DOHH2 (cell line): ENCODE results near the gene CORO2B.

Experiments
- H3F3A ChIP-seq: fragments of 200-600 bp; sonication (generic), shearing (Covaris generic); 2 replicates; pipeline ENCODE4 v1.6.0; 2016; ENCODE audit warnings: antibody characterized with exemption, mild to moderate bottlenecking; ENCODE audit not compliant: control insufficient read depth, insufficient read depth
- H3K27ac ChIP-seq: fragments of 200-600 bp; sonication (generic); 2 replicates; pipeline ENCODE4 v1.5.1; 2014; ENCODE audit warnings: low read depth, mild to moderate bottlenecking, low read length, moderate library complexity
- H3K27me3 ChIP-seq: fragments of 200-600 bp; sonication (generic); 2 replicates; pipeline ENCODE4 v1.6.1; 2014; ENCODE audit warnings: mild to moderate bottlenecking, low read length, mixed read lengths; ENCODE audit not compliant: control insufficient read depth
- H3K36me3 ChIP-seq: fragments of 200-600 bp; sonication (generic); 2 replicates; pipeline ENCODE4 v1.6.1; 2014; ENCODE audit warnings: mild to moderate bottlenecking, low read length, moderate library complexity, mixed read lengths; ENCODE audit not compliant: control insufficient read depth
- H3K4me1 ChIP-seq: fragments of 200-600 bp; sonication (generic); 2 replicates; pipeline ENCODE4 v1.6.1; 2014; ENCODE audit warnings: mild to moderate bottlenecking, low read length, mixed read lengths; ENCODE audit not compliant: control insufficient read depth
- H3K4me2 ChIP-seq: fragments of 200-600 bp; sonication (generic); 2 replicates; pipeline ENCODE4 v1.6.0; 2014; ENCODE audit warnings: mild to moderate bottlenecking, low read length, moderate library complexity
- H3K4me3 ChIP-seq: fragments of 200-600 bp; sonication (generic); 2 replicates; pipeline ENCODE4 v1.5.1; 2014; ENCODE audit warnings: mild to moderate bottlenecking, low read length, mixed read lengths
- H3K79me2 ChIP-seq: fragments of 200-600 bp; sonication (generic); 2 replicates; pipeline ENCODE4 v1.6.1; 2014; ENCODE audit warnings: mild to moderate bottlenecking, low read length, mixed read lengths; ENCODE audit not compliant: control insufficient read depth
- H3K9me2 ChIP-seq: fragments of 200-600 bp; sonication (generic); replicated peaks from 2 replicates; pipeline ENCODE4 v1.6.1; 2014; ENCODE audit warnings: mild to moderate bottlenecking, low read length, mixed read lengths; ENCODE audit not compliant: control insufficient read depth
- H3K9me3 ChIP-seq: fragments of 200-600 bp; sonication (generic); 2 replicates; pipeline ENCODE4 v1.6.1; 2014; ENCODE audit warnings: antibody characterized with exemption, low read length, mixed read lengths; ENCODE audit not compliant: control insufficient read depth, insufficient read depth
- H4K20me1 ChIP-seq: fragments of 200-600 bp; sonication (generic); 2 replicates; pipeline ENCODE4 v1.6.0; 2014; ENCODE audit warnings: low read depth, mild to moderate bottlenecking, antibody characterized with exemption, low read length, moderate library complexity; ENCODE audit not compliant: control insufficient read depth, insufficient read depth
- CTCF ChIP-seq: fragments of 200-600 bp; sonication (generic); IDR thresholded peaks from one replicate; pipeline ENCODE4 v1.5.1; 2014; ENCODE audit warnings: antibody characterized with exemption, mild to moderate bottlenecking, low read depth, low read length; ENCODE audit not compliant: poor library complexity, severe bottlenecking
- EZH2phosphoT487 ChIP-seq: fragments of 200-600 bp; sonication (generic); IDR thresholded peaks from 2 replicates; pipeline ENCODE4 v1.6.1; 2017; ENCODE audit warnings: borderline replicate concordance, mild to moderate bottlenecking, antibody characterized with exemption, low read length, moderate library complexity, mixed read lengths

Gene CORO2B

GRCh38 chr15:68608844-68609232, 30.0 kb downstream of the CORO2B start:
- Histone ChIP-seq H3K4me1 (peaks cover 6% of the 10 kb centered on the region), H3K9me3 (no peaks in the 10 kb centered on the region), H3K36me3 (no peaks in the 10 kb centered on the region), H3K4me3 (no peak overlapping the region), H3K9me2 (no peaks in the 10 kb centered on the region), H4K20me1 (no peaks in the 10 kb centered on the region), H3K79me2 (no peaks in the 10 kb centered on the region), H3K4me2 (no peak overlapping the region), H3F3A (no peaks in the 10 kb centered on the region), H3K27me3 (peaks cover 8% of the 10 kb centered on the region; the same call in 1 of the 2 replicates), H3K27ac (no peak overlapping the region)
- TF ChIP-seq CTCF = no peak
- TF ChIP-seq EZH2phosphoT487 = no peak

DNA sequence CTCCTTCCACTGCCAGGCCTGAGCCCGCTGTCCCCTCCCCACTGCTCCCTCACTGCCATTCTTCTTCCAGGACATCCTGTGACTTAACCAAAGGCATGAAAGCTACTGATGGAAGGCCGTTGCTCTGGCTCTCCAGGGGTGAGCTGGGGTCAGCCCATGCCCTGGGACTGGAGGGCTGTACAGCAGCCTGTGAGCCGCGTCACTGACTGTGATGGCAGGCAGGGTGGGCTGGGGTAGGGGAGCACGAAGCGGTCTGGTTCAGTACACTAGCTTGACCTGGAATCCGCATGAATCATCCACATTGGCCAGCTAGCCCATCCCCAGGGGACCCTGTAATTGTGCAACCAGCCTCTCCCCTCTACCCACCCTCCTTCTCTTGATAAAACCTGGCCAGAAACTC, 30.8 kb downstream of the CORO2B start:
- Histone ChIP-seq H3K4me3 (no peak overlapping the region), H3K4me1 (peaks cover 6% of the 10 kb centered on the region), H3K79me2 (no peaks in the 10 kb centered on the region), H3K27ac (no peak overlapping the region), H3F3A (no peaks in the 10 kb centered on the region), H4K20me1 (no peaks in the 10 kb centered on the region), H3K36me3 (no peaks in the 10 kb centered on the region), H3K4me2 (no peak overlapping the region), H3K27me3 (peaks cover 8% of the 10 kb centered on the region; the same call in 1 of the 2 replicates), H3K9me3 (no peaks in the 10 kb centered on the region), H3K9me2 (no peaks in the 10 kb centered on the region)
- TF ChIP-seq EZH2phosphoT487 (no peak), CTCF (no peak)

DNA sequence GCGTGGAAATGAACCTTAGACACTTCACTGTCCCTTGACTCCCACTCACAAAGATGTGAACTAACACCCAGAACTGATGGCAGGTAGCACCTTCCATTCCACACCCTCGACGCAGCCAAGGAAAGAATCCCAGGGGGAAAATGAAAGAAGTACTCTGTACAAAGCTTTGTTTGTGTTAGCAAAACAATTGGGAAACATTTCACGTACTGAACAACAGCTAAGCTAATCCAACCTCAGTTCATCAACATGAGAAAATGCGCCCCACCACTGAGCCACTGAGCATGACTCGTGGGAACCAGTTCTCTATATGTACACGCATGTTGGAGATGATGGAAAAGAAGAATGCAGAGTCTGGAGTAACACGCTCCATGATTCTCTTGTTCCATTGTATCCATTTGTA, 32.0 kb downstream of the CORO2B start:
- no peak overlapping the region for H3K4me3 ChIP-seq
- no peak overlapping the region for H3K4me2 ChIP-seq
- H3K79me2 ChIP-seq = no peaks in the 10 kb centered on the region
- peaks cover 8% of the 10 kb centered on the region; the same call in 1 of the 2 replicates for H3K27me3 ChIP-seq
- H3F3A ChIP-seq = no peaks in the 10 kb centered on the region
- H4K20me1 ChIP-seq = no peaks in the 10 kb centered on the region
- no peaks in the 10 kb centered on the region for H3K36me3 ChIP-seq
- H3K9me2 ChIP-seq = no peaks in the 10 kb centered on the region
- H3K27ac ChIP-seq = no peak overlapping the region
- H3K9me3 ChIP-seq = no peaks in the 10 kb centered on the region
- TF ChIP-seq CTCF (no peak), EZH2phosphoT487 (no peak)
- H3K4me1 ChIP-seq = peaks cover 6% of the 10 kb centered on the region
